ENCODE data around the gene IQSEC2. TPM values are rescaled to one million over a fixed set of nuclear protein-coding genes. Genes with fewer than 3 reads are reported as not detected.

IQSEC2 gene
- total and polyA plus RNA-seq, 2 of the 4 experiments (the other 2 are of a cell fraction) = 2.5 to 11.4 TPM

GRCh38 chrX:53233536-53233935, 47.8 kb downstream of the IQSEC2 start:
- Histone ChIP-seq H4K20me1 (ENCODE audit: insufficient read depth, low read length) (no peaks in the 10 kb centered on the region), H3K4me1 (ENCODE audit: control insufficient read depth, insufficient read depth, low read length) (no peaks in the 10 kb centered on the region), H2AFZ (replicated peaks; ENCODE audit: low read length, poor library complexity) (no peak overlapping the region), H2AK9ac (replicated peaks; ENCODE audit: low read depth, low read length, poor library complexity) (no peak overlapping the region), H4K5ac (ENCODE audit: low read depth, low read length) (no peak overlapping the region), H4K91ac (ENCODE audit: insufficient read depth, low read depth, low read length) (no peak overlapping the region), H2BK120ac (ENCODE audit: low read depth, low read length) (no peak overlapping the region), H3K4me2 (ENCODE audit: low read depth, low read length) (no peak overlapping the region), H2AK5ac (ENCODE audit: low read depth, low read length) (no peak overlapping the region), H2BK20ac (ENCODE audit: low read depth, low read length) (no peak overlapping the region), H4K8ac (ENCODE audit: low read depth in 2 of 2, low read length in 2 of 2) (no peak overlapping the region), H3K27me3 (ENCODE audit: control insufficient read depth, insufficient read depth, low read length) (peaks cover 32% of the 10 kb centered on the region), H3K27ac (ENCODE audit: insufficient read depth, low read length) (no peak overlapping the region), H3K23ac (ENCODE audit: low read depth, low read length) (no peak overlapping the region), H2BK5ac (ENCODE audit: low read depth, low read length, poor library complexity, severe bottlenecking) (no peak overlapping the region), H3K56ac (ENCODE audit: extremely low read depth, insufficient read depth, low read length) (no peak overlapping the region), H3K9me3 (ENCODE audit: control insufficient read depth, insufficient read depth, low read length) (no peaks in the 10 kb centered on the region), H3K14ac (replicated peaks; ENCODE audit: low read depth, low read length) (no peak overlapping the region), H3K4ac (ENCODE audit: low read depth, low read length) (no peak overlapping the region), H3K18ac (ENCODE audit: low read depth, low read length) (no peak overlapping the region), H3K4me3 (ENCODE audit: insufficient read depth, low read depth, low read length) (no peak overlapping the region), H2BK15ac (ENCODE audit: low read depth, low read length) (no peak overlapping the region), H3K9ac (ENCODE audit: low read depth, low read length) (no peak overlapping the region), H3K9me1 (ENCODE audit: insufficient read depth, low read length) (no peaks in the 10 kb centered on the region), H3K36me3 (ENCODE audit: control insufficient read depth, insufficient read depth, low read length) (peaks cover 4% of the 10 kb centered on the region; the same call in 1 of the 2 replicates), H3K79me1 (ENCODE audit: low read depth in 1 of 2, low read length in 2 of 2) (no peaks in the 10 kb centered on the region; a peak in 1 of 4 replicates)
- CTCF ChIA-PET = no interaction called here
- DNase-seq (no peak), ATAC-seq (ENCODE audit: low read depth) (no peak)
- no peak for TF ChIP-seq SMC3 (IDR thresholded peaks at IDR 0.05; ENCODE audit: low read depth, low read length)
- TF ChIP-seq NFE2L2 (IDR thresholded peaks at IDR 0.05; ENCODE audit: low read depth, low read length) = no peak
- TF ChIP-seq RCOR1 (IDR thresholded peaks at IDR 0.05; ENCODE audit: insufficient replicate concordance, low read length) = no peak
- no peak for TF ChIP-seq MXI1 (IDR thresholded peaks at IDR 0.05; ENCODE audit: borderline replicate concordance, low read depth, low read length)
- no peak for TF ChIP-seq BHLHE40 (IDR thresholded peaks at IDR 0.05; ENCODE audit: low read depth, low read length)
- TF ChIP-seq FOS (IDR thresholded peaks at IDR 0.05; ENCODE audit: low read depth, low read length) = no peak
- no peak for TF ChIP-seq RAD21 (IDR thresholded peaks at IDR 0.05; ENCODE audit: low read length)
- TF ChIP-seq POLR2A (IDR thresholded peaks at IDR 0.05; ENCODE audit: low read depth, low read length) = no peak
- TF ChIP-seq CEBPB (IDR thresholded peaks at IDR 0.05; ENCODE audit: low read depth, low read length) = no peak
- in situ Hi-C loops (cut with MboI; ENCODE audit: low sequenced_read_pairs) (no loop called here), dilution Hi-C loops (cut with HindIII; ENCODE audit: low sequenced_read_pairs, unreplicated experiment) (no loop called here), intact Hi-C loops (cut with micrococcal nuclease) (no loop called here)
- POLR2A ChIA-PET (ENCODE audit: unreplicated experiment) = no interaction called here
- 100% methylated on average over 1 of the region's 9 CpGs; no CpG with 5 or more reads in 1 of the 2 experiments for WGBS, 2 experiments (ENCODE audit: extremely low coverage in 2 of 2, insufficient read length in 1 of 2)
- BruUV-seq (replicated peaks) = TSS peak; percentile 75
